ENCODE data around the gene REEP1.

Gene REEP1, protein sequence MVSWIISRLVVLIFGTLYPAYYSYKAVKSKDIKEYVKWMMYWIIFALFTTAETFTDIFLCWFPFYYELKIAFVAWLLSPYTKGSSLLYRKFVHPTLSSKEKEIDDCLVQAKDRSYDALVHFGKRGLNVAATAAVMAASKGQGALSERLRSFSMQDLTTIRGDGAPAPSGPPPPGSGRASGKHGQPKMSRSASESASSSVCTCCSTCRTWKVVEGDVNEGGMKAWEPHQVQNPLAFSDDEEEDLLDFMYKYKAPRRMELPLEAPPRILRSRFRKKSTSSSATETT

DNA sequence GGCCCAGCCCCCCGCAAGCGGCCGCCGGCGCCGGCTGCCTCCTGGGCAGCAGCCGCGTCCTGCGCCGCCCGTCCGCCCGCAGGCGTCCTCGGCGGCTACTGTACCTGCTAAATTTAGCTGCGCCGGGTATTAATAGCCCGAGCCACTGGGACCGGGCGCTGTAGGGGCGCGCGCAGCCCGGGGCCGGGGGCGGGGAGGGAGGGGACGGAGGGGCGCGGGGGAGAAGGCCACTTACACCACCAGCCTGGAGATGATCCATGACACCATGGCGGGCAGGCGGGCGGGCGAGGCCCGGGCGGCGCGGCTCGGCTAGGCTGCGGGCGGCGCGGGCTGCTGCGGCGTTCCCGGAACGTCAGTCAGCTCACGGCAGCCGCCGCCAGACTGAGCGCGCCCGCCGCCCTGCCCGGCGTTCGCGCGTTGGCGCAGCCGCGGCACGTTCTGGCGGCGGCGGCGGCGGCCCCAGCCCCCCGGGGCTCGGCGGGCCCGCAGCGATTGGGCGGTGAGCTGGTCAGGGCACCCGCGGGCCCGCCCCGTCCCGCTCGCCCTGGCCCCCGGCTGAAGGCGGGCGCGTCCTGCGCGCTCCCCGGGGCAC is at the start of gene REEP1:
TSS of gene REEP1 (minus strand) at position 383 of the 592 bp plus-strand sequence. CDS start at position 267, 116 bp downstream.
- no peak within 1 kb of the TSS for H3K27ac ChIP-seq
- DNase-seq (ENCODE audit: low read depth, low spot score), result no peak

DNA sequence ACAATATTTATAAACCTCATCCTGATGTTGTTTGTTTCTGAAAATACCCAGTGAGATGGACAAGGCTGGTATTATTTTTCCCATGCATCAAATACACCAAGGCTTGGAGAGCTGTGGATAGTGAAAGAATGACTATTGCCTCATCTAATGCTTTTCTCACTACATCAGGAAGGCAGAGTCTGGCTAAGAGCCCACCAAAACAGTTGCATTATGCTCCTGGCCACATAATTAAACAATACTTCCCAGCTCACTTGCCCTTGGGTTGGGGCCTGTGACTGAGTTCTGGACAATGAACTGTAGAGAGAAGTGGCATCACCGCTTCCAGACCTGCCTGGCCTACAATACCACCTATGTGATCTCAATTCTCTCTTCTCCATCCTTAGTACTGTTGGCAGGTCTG is 46.4 kb upstream of the REEP1 start:
- no peak for DNase-seq (ENCODE audit: low read depth, low spot score)
- no peak overlapping the region for H3K27ac ChIP-seq

- DNase-seq (ENCODE audit: low read depth, low spot score), result no peak
- H3K27ac ChIP-seq, result no peak overlapping the region
Observed at GRCh38 chr2:86382698-86383097, 45.3 kb upstream of the REEP1 start.

GRCh38 chr2:86382108-86382507 is 44.7 kb upstream of the REEP1 start:
- H3K27ac ChIP-seq, result no peak overlapping the region
- DNase-seq (ENCODE audit: low read depth, low spot score), result no peak

GRCh38 chr2:86378469-86378868 is 41.0 kb upstream of the REEP1 start:
- DNase-seq (ENCODE audit: low read depth, low spot score), result no peak
- no peak overlapping the region for H3K27ac ChIP-seq

- no peak for DNase-seq (ENCODE audit: low read depth, low spot score)
- no peak overlapping the region for H3K27ac ChIP-seq
Observed at GRCh38 chr2:86375623-86376022, 38.2 kb upstream of the REEP1 start.

DNA sequence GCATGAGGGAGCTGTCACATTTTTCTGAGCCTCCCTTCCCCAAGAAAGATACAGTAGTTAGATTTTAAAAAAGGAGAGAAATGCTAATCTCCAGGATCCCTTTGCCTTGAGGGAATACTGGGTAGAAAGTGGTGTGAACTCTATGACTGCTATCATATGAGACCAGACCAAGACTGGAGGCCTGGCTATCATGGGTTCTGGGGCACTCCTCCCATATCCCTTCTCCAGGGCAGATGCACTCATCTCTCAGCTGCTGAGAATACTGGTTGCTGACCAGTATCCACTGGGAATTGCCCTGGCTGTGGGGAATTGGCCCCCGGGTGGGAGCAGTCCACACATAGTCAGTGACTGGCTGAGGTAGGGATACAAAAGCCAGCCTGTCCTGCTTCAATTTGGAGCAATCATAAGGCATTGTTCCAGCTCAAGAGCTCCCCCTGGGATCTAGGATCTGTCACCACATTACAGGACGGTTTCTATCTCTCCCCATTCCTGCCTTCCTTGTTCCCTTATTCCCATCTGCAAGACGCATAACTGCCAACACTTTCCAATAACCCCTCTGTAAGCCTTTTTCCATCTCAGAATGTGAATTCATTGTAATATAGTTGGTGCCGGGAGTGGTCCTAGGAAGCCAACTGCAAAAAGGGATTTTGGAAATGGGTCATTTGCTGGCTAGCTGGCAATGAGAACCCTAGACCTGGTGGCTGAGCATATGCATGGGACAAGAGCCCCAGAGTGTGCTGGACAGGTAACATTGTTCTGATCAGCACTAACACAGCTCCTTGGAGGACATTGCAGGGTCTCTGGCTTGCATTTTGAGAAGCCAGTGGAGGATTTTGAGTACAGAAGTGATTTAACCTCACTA is 35.4 kb upstream of the REEP1 start:
- no peak for DNase-seq (ENCODE audit: low read depth, low spot score)
- no peak overlapping the region for H3K27ac ChIP-seq

- no peak overlapping the region for H3K27ac ChIP-seq
- no peak for DNase-seq (ENCODE audit: low read depth, low spot score)
Observed at GRCh38 chr2:86372133-86372532, 34.7 kb upstream of the REEP1 start.

DNA sequence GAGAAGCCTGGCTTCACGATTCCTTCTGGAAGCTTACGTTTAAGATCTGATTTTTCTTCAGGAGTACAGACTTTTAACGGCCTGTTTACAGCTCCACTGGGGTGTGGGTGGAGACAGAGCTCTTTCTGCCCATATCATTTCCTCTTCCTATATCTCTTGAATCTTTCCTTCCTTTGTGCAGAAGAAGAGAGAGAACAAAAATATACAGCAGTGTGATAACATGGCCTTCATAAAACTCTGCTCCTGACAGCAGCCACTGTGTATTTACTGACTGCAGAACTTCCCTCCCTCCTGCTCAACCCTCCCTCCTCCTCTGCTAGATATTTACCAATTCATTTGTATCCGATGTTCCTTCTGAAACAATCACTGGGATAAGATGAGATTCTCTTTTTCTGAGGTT is 34.1 kb upstream of the REEP1 start:
- no peak overlapping the region for H3K27ac ChIP-seq
- no peak for DNase-seq (ENCODE audit: low read depth, low spot score)

GRCh38 chr2:86370579-86370978 is 33.2 kb upstream of the REEP1 start:
- DNase-seq (ENCODE audit: low read depth, low spot score), result no peak
- H3K27ac ChIP-seq, result no peak overlapping the region

DNA sequence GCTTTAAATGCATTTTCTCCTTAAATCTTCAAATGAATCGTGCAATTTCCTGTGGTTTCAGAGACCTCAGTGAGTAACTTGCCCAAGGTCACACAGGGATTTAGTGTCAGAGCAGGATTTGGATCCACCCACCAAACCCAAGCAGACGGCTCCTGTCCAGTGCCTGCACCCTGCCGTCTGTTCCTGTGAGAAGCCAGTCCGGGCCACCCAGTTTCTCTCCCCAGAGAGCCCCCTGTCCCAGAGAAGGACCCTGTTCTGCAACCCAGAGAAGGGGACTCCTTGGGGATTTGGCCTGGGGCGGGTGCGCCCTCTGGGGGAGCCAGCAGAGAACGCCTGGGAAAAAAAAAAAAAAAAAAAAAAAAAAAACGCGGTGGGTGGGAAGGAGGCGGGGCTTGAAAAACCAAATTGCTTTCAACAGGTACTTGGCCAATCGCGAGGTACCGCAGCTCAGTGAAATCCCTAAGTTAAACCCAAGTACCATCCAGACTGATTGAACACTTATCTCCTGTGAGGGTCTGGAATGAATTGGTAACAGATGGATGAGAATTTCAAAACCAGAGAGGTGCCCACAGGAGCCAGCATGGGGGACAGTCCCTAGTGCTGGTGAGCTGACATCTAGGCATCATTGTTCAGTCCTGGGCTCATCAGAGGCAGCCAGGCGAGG is 30.9 kb upstream of the REEP1 start:
- H3K27ac ChIP-seq, result no peak overlapping the region
- DNase-seq (ENCODE audit: low read depth, low spot score), result no peak

- H3K27ac ChIP-seq, result no peak overlapping the region
- DNase-seq (ENCODE audit: low read depth, low spot score), result no peak
Observed at GRCh38 chr2:86367499-86367777, 30.0 kb upstream of the REEP1 start.

GRCh38 chr2:86366651-86367498 is 29.4 kb upstream of the REEP1 start:
- no peak overlapping the region for H3K27ac ChIP-seq
- no peak for DNase-seq (ENCODE audit: low read depth, low spot score)

DNA sequence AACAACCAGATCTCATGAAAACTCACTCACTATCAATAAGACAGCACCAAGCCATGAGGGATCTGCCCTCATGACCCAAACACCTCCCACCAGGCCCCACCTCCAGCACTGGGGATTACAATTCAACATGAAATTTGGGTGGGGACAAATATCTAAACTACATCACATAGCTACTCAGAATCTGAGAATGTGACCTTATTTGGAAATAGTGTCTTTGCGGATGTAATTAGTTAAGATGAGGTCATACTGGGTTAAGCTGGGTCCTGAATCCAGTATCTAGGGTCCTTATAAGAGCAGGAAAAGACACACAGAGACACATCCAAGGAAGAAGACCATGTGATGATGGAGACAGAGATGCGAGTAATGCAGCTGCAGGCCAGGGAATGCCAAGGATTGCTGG is 27.5 kb upstream of the REEP1 start:
- H3K27ac ChIP-seq, result no peak overlapping the region
- DNase-seq (ENCODE audit: low read depth, low spot score), result no peak

DNA sequence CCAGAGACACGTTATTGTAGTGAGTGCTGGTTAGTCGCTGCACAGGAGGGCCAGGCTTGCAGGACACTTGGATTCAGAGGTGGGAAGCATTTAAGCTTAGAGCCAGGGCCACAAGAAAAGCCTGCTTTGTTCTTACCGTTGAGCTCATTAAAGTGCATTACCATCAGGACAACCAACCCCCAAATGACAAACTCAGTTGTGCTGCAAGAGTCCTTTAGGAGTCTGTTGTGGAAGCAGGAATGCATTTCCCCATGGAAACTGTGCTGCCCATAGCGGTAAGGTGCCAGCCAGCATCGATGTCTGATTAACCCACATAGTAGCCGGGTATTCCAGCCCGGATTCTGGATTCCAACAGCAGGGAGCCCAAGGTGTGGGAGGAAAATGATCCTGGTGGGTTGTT is 23.4 kb upstream of the REEP1 start:
- no peak overlapping the region for H3K27ac ChIP-seq
- DNase-seq (ENCODE audit: low read depth, low spot score), result no peak

DNA sequence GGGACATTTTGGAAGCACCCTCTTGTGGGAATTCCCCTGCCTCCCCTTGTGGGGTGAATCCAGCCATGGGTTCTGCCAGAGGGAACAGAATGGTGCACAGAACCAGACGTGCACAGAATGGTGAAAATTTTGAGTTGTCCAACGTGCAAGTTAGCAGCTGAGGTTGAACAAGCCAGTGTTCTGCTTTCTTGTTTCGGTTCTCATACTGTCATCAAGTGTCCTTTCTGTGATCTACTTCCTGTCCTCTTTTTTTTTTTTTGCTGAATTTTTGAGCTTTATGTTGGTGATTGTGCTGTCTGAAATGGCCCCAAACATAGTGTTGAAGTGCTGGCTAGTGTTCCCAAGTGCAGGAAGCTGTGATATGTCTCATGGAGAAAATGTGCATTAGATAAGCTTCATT is 21.5 kb upstream of the REEP1 start:
- DNase-seq (ENCODE audit: low read depth, low spot score), result no peak
- H3K27ac ChIP-seq, result no peak overlapping the region

- H3K27ac ChIP-seq, result no peak overlapping the region
- no peak for DNase-seq (ENCODE audit: low read depth, low spot score)
Observed at GRCh38 chr2:86357392-86357963, 20.1 kb upstream of the REEP1 start.

GRCh38 chr2:86352727-86353221 is 15.3 kb upstream of the REEP1 start:
- no peak for DNase-seq (ENCODE audit: low read depth, low spot score)
- H3K27ac ChIP-seq, result no peak overlapping the region

DNA sequence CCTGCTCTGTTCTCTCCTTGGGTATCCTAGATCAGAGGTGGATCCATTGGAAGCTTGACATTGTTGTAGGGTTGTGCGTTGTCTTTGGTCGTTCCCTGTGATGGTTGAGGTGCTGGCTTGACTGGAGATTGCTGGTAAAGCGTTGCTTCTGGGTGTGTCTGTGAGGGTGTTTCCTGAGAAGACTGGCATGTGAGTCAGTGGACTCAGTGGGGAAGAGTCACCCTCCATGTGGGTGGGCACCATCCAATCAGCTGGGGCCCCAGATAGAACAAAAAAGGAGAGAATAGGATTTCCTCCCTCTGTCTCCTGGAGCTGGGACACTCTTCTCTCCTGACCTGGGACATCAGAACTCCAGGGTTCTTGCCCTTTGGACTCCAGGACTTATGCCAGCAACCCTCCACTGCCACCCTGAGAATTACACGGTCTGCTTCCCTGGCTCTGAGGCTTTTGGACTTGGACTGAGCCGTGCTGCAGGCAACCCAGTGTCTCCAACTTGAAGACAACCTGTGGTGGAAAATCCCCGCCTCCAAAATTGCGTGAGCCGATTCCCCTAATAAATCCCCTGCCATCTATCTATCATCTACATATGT is 14.8 kb upstream of the REEP1 start:
- H3K27ac ChIP-seq, result no peak overlapping the region
- DNase-seq (ENCODE audit: low read depth, low spot score), result no peak

Measured in epithelial cell of prostate (primary cell).